GM19324 (cell line): Measurements from ENCODE around the gene IL1B.

ENCODE experiments used
- ATAC-seq: cut with Tn5 transposase; IDR thresholded peaks from one replicate; pipeline ENCODE4 v1.9.1; 2021; ENCODE audit warnings: mild to moderate bottlenecking, moderate library complexity; ENCODE audit not compliant: unreplicated experiment, low FRiP score

The IL1B gene

DNA sequence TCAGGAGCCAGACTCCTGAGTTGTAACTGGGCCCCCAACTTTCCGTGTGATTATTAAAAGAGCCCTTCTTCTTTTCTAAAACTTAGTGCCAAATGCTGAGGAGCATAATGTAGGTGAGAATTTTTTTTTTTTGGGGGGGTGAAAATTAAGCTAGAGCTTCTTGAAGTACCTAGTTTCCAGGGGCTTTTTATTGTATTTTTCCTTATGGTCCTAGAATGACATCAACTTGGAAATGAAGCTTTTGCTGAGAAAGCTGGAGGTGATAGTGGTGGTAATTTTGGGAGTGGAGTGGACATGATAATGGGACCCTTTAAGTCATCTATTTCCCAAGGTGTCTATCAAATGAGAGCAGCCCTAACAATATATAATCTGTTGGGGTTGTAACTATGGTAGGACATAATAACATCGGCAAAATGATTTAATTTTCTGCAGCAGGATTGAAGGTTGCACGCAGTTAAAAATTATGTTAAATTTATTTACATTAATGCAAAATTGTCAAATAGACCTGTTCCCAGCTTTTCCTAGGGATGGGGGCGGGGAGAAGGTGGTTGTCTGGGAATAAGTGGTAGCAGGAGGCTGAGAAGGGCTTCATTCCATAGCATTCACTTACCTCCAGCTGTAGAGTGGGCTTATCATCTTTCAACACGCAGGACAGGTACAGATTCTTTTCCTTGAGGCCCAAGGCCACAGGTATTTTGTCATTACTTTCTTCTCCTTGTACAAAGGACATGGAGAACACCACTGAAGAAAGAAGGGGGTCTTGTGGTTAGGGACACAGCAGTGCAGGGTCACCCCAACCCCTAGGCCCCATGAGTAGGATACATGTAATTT is 5.7 kb downstream of the IL1B start:
- no peak for ATAC-seq

GRCh38 chr2:112829961-112830681 is 6.5 kb downstream of the IL1B start:
- ATAC-seq: no peak

DNA sequence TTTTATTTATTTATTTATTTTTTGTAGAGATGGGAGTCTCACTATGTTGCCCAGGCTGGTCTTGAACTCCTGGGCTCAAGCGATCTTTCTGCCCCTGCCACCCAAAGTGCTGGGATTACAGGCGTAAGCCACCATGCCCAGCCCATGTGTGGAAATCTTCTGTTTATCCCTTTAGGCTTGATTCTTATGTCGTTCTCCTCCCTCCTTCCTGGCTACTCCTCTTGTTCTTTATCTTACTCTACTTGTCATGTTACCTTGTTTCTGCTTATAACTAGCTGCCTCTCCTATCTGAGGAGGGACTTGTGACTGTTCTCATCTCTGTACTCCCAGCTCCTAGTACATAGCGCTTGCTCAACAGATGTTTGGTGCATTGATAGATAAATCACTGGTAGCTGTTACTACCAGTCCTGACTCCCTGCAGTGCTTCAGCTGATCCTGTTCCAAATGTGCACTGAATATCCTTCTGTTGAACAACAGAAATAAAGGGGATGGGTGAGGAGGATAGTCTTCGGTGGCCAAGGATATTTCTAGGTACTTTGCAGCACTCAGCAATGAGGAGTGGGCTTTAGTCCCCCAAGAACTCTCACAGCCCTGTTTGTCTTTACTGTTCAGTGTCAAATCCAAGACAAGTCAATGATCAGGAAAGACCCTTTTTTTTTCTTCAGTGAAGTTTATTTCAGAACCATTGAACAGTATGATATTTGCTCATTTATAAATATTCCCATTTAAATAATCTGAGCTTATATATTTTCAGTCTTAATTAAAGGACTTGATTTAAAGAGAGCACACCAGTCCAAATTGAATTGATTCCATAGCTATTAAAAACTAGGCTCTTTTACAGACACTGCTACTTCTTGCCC is 7.2 kb downstream of the IL1B start:
- ATAC-seq: no peak

DNA sequence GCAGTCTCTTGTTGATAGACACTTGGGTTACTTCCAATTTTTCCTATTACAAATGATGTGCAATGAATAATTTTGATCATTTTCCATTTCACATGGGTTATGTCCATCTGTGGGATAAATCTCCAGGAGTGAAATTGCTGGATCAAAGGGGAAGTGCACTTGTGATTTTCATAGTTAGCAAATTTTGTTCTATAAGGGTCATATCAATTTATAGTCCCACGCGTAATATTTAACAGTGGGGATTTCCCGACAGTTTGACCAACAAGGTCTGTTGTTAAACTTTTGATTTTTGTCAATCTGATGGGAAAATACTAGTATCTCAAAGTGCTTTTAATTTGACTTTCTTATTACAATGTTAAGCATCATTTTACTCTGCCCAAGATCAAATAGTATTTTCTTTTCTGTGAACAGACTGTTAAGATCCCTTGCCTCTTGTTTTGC is 8.3 kb downstream of the IL1B start:
- no peak for ATAC-seq

DNA sequence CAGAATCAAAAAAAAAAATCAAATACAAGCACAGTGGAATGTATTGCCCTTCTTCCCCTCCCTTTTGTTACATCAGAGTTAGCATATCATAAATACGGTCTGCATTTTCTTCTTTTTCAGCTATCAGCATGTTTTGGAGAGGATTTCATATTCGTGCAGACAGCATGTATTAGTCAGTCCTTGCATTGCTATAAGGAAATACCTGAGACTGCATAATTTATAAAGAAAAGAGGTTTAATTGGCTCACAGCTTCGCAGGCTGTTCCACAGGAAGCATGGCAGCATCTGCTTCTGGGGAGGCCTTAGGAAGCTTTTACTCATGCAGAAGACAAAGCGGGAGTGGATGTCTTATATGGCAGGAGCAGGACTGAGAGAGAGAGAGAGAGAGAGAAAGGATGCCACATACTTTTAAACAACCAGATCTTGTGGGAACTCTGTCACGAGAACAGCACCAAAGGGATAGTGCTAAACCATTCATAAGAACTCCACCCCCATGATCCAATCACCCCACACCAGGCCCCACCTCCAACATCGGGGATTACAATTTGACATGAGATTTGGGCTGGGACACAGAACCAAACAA is 8.9 kb downstream of the IL1B start:
- no peak for ATAC-seq

GRCh38 chr2:112827009-112827408 is 9.6 kb downstream of the IL1B start:
- ATAC-seq: no peak

- ATAC-seq: no peak
These were observed 10.9 kb downstream of the IL1B start for GRCh38 chr2:112825706-112826105.

GRCh38 chr2:112824694-112825085 is 11.9 kb downstream of the IL1B start:
- no peak for ATAC-seq

GRCh38 chr2:112821682-112822081 is 14.9 kb downstream of the IL1B start:
- no peak for ATAC-seq

GRCh38 chr2:112821142-112821541 is 15.4 kb downstream of the IL1B start:
- peak; percentile 60 for ATAC-seq

- ATAC-seq: no peak
These were observed 16.2 kb downstream of the IL1B start for GRCh38 chr2:112820343-112820742.

DNA sequence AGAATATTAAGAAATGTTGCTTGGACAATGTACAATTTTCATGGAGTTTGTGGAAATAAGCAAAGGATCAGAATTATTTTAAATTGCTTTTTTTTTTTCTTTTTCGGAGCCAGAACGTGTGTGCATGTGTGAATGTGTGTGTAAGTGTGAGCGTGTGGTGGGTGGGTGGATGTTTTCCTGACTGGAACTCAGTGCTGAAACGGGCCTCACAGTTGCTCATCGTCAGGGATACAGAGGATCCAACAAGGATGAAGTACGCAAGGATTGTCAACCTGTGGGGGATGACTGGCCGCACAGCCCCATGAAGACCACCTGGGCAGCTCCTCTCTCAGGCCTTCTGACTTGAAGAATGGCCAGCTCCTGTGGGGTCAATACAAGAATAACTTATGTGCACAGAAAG is 17.5 kb downstream of the IL1B start:
- no peak for ATAC-seq

DNA sequence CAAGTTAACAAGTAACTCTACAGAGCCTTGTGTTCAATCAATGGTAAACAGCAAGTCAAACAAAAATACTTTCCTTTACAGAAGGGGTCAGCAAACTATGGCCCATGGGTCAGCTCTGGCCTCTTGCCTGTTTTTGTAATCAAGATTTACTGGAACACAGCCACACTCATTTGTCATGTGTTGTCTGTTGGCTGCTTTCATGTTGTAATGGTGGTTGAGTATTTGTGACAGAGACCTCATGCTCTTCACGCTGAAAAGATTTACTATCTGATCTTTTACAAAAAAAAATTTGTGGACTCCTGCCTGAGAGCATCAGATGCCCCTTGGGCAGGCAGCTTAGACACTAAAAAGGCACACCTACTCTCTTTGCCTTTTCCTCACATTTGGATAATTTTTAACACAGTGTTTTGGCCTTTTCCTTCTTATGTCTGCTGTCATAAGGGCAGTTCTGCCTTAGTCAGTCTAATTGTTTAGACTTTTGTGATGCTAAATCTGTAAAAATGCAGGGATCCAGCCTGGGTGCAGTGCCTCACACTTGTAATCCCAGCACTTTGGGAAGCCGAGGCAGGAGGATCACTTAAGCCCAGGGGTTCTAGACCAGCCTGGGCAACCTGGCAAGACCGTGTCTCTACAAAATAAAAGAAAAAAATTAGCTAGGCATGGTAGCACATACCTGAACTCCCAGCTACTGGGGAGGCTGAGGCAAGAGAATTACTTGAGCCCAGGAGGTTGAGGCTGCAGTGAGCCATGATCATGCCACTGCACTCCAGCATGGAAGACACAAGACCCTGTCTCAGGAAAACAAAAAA is 18.3 kb downstream of the IL1B start:
- ATAC-seq: no peak

DNA sequence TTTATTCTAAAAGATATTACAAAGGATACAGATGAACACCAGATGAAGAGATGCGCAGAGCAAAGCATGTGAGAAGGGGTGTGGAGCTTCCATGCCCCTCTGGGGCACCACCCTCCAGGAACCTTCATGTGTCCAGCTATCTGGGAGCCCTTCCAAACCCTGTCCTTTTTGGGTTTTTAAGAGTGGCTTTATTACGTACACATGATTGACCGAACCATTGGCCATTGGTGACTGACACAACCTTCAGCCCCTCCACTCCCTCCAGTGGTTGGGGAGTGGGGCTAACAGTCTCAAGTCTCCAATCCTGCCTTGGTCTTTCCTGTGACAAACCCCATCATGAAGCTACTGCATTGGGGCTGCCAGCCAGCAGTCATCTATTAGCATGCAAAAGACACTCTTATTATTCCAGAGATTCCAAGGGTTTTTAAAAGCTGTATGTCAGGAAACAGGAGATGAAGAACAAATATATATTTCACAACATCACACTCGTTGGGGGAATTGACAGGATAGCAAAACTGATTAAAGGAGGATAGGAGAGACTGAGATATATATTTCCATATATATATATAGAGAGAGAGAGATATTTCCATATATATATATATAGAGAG is 19.4 kb downstream of the IL1B start:
- no peak for ATAC-seq

DNA sequence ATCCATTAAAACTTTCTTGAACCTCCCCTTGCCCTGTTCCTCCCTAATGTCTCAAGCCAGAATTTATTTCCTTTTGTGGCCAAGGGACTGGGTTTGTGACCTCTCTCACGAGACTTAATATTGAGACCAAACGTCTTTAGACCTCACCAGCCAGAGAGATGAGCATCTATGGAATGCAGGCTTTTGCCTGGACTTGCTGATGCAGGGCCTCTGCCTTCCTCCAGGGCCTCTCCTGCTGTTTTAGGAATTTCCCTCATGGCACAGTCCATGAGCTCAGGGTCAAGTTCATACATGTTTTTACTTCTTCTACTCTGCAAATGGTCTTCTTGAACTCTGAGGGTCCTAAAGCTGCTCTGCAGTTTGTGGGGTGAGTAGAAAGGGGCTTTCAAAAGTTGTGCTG is 22.3 kb downstream of the IL1B start:
- ATAC-seq: no peak

DNA sequence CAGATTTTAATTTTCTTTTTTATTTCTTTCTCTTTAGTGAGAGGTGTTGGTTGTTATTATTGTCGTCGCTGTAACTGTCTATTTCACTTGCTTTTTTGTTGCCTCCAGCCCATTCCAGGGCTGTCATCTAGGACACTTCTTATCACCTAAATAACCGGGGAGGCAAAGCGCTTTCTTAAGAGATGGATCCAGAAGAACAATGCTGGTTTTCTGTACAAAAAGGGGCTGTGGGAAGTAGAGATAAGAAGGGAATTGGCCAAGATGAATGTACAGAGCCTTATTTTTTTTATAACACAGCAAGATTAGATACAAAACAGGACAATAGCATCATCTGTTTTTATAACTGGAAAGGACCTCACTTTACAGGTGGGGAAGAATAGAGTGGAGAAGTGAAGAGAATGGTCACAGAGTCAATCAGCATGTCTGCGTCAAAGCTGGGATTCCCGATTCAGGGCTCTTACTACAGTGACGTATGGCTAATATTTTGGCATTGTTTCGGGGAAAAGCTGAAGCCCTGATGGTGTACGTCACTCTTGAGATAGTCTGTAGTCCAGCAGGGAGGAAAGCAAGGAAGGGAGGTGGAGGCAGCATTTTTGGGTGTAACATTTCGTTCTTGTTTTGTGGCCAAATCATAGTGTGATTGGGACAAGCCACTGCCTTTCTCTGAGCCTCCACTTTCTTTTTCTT is 23.2 kb downstream of the IL1B start:
- no peak for ATAC-seq

- ATAC-seq: no peak
These were observed 24.0 kb downstream of the IL1B start for GRCh38 chr2:112812318-112813267.

GRCh38 chr2:112811841-112812306 is 24.7 kb downstream of the IL1B start:
- ATAC-seq: no peak
